ENCODE measurements around the gene SCD. TPM values are rescaled to one million over a fixed set of nuclear protein-coding genes. Genes with fewer than 3 reads are reported as not detected.

The SCD gene
- total and polyA plus RNA-seq, 2 donors (not counting 1 experiment from before 2014, with no cell fraction given) = 0.89 to 5.1 TPM

DNA sequence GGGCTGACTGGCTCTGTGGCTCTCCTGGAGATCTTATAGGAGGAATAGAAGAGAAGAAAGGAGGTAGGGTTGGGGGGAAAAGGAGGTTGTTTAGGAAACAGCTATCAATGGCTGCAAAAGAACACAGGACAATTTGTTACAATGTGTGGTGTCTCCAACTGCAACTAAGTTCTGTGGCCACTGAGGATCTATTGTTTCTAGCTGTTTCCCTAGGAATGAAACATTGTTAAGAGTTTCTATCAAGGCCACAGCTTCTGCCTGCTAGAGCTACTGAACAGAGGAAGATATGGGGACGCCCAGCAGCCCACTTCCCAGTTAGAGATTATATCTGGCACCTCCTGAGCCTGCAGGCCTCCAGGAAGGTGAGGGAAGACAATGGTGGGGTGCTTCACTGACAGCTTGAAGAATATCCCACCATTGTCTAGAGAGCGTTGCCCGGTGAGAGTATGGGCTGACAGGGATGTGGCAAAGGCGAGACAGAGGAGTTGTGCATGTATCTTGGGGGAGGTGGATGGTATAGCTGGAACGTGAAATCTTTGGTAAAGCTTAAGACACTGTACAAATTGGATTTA lies 4.0 kb downstream of the SCD start:
- POLR2A ChIA-PET = no interaction called here
- ATAC-seq (ENCODE audit: low read depth) (no peak), DNase-seq (no peak)
- CTCF ChIA-PET = interaction anchor here (0.6 to 1.6 kb wide), 3 partner anchors 12 to 17 kb away, joined by 3 to 6 read pairs (median 4); no protein-coding TSS in a partner anchor
- peaks cover 10 to 16% of the 10 kb centered on the region in 2 donors for H3K4me1 ChIP-seq (ENCODE audit: control insufficient read depth in 2 of 2, insufficient read depth in 2 of 2, low read length in 2 of 2)
- no peaks in the 10 kb centered on the region for H3K9me3 Mint-ChIP-seq (ENCODE audit: insufficient read depth)
- H3K4me1 Mint-ChIP-seq = peaks cover 15% of the 10 kb centered on the region
- H3K9me3 ChIP-seq (ENCODE audit: control extremely low read depth in 1 of 3, control insufficient read depth in 2 of 3, insufficient read depth in 1 of 3, low read length in 2 of 3) = no peaks in the 10 kb centered on the region
- H3K27ac Mint-ChIP-seq = no peak overlapping the region
- H3K27ac ChIP-seq (ENCODE audit: low read length in 2 of 2) = no peak overlapping the region
- intact Hi-C loops (cut with micrococcal nuclease) = no loop called here
- peaks cover 0 to 1% (median 0%) of the 10 kb centered on the region in 4 experiments for H3K27me3 ChIP-seq (replicated peaks in 1 of 4; ENCODE audit: control extremely low read depth in 1 of 4, control insufficient read depth in 3 of 4, insufficient read depth in 4 of 4, low read length in 3 of 4)
- no peaks in the 10 kb centered on the region for H4K20me1 ChIP-seq (ENCODE audit: control insufficient read depth, insufficient read depth, low read length, poor library complexity, severe bottlenecking)
- no peak for TF ChIP-seq EZH2 (IDR thresholded peaks at IDR 0.05; ENCODE audit: borderline replicate concordance, insufficient read depth, low read depth, low read length, poor library complexity, severe bottlenecking)
- TF ChIP-seq, protein P1, sequence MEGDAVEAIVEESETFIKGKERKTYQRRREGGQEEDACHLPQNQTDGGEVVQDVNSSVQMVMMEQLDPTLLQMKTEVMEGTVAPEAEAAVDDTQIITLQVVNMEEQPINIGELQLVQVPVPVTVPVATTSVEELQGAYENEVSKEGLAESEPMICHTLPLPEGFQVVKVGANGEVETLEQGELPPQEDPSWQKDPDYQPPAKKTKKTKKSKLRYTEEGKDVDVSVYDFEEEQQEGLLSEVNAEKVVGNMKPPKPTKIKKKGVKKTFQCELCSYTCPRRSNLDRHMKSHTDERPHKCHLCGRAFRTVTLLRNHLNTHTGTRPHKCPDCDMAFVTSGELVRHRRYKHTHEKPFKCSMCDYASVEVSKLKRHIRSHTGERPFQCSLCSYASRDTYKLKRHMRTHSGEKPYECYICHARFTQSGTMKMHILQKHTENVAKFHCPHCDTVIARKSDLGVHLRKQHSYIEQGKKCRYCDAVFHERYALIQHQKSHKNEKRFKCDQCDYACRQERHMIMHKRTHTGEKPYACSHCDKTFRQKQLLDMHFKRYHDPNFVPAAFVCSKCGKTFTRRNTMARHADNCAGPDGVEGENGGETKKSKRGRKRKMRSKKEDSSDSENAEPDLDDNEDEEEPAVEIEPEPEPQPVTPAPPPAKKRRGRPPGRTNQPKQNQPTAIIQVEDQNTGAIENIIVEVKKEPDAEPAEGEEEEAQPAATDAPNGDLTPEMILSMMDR (IDR thresholded peaks at IDR 0.05) = no peak
- H3K9ac ChIP-seq (ENCODE audit: low read length) = no peak overlapping the region
- no peak overlapping the region for H3K4me2 ChIP-seq (replicated peaks; ENCODE audit: low read depth, low read length, poor library complexity, severe bottlenecking)
- WGBS (ENCODE audit: insufficient coverage) = 91% methylated on average over 4 of the region's 5 CpGs
- peaks cover 0 to 2% of the 10 kb centered on the region in 2 experiments for H3K36me3 ChIP-seq (replicated peaks in 1 of 2; ENCODE audit: control extremely low read depth in 1 of 2, control insufficient read depth in 1 of 2, extremely low read depth in 1 of 2, insufficient read depth in 2 of 2, low read length in 1 of 2)
- no peak overlapping the region for H3K4me3 ChIP-seq (ENCODE audit: control extremely low read depth in 1 of 5, extremely low read depth in 1 of 5, insufficient read depth in 1 of 5, low read depth in 2 of 5, low read length in 4 of 5)
- no peak overlapping the region for H2AFZ ChIP-seq (ENCODE audit: insufficient read depth, low read depth, low read length, poor library complexity, severe bottlenecking)
- H3K4me3 Mint-ChIP-seq = no peak overlapping the region
- H3K27me3 Mint-ChIP-seq = no peaks in the 10 kb centered on the region
- H3K79me2 ChIP-seq (ENCODE audit: control insufficient read depth, insufficient read depth, low read length) = no peaks in the 10 kb centered on the region

DNA sequence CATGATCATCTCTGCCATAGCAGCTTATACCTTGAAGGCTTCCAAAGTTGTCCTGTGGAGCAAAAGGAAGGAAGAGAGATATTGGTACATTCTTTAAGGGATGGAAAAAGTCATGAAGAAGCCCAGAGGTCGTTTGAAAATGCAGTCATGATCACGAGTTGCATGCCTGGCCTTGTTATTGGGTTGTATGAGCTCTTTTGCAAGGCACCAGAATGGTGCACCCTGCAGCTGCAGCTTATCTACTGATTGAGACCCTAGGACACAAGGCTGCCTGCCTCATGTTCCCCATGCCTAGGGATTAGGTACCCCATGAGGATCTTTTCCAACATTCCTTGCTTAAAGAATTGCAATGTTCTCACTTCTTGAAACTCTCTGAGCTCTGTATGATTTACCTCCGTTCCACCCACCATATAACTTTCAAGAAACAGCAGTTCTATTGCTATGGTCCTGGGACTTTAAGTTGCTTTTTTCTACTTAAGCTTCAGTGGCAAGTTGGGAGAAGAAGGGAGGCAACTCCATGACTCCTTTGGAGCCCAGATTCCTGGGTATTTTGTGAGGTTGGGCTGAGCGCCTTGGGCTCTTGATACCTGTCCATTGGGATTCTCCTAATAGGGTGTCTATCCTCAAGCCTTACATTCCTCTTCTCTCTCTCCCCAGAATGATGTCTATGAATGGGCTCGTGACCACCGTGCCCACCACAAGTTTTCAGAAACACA lies 6.9 kb downstream of the SCD start:
- Histone ChIP-seq H3K4me1 (ENCODE audit: control insufficient read depth in 2 of 2, insufficient read depth in 2 of 2, low read length in 2 of 2) (no peaks in the 10 kb centered on the region), H3K27me3 (replicated peaks in 1 of 4; ENCODE audit: control extremely low read depth in 1 of 4, control insufficient read depth in 3 of 4, insufficient read depth in 4 of 4, low read length in 3 of 4) (no peaks in the 10 kb centered on the region), H3K9ac (ENCODE audit: low read length) (no peak overlapping the region), H3K79me2 (ENCODE audit: control insufficient read depth, insufficient read depth, low read length) (no peaks in the 10 kb centered on the region), H3K27ac (ENCODE audit: low read length in 2 of 2) (no peak overlapping the region), H3K4me2 (replicated peaks; ENCODE audit: low read depth, low read length, poor library complexity, severe bottlenecking) (no peak overlapping the region), H3K36me3 (replicated peaks in 1 of 2; ENCODE audit: control extremely low read depth in 1 of 2, control insufficient read depth in 1 of 2, extremely low read depth in 1 of 2, insufficient read depth in 2 of 2, low read length in 1 of 2) (peaks cover 3 to 4% of the 10 kb centered on the region in 2 experiments), H2AFZ (ENCODE audit: insufficient read depth, low read depth, low read length, poor library complexity, severe bottlenecking) (no peak overlapping the region), H3K4me3 (ENCODE audit: control extremely low read depth in 1 of 5, extremely low read depth in 1 of 5, insufficient read depth in 1 of 5, low read depth in 2 of 5, low read length in 4 of 5) (no peak overlapping the region), H3K9me3 (ENCODE audit: control extremely low read depth in 1 of 3, control insufficient read depth in 2 of 3, insufficient read depth in 1 of 3, low read length in 2 of 3) (no peaks in the 10 kb centered on the region), H4K20me1 (ENCODE audit: control insufficient read depth, insufficient read depth, low read length, poor library complexity, severe bottlenecking) (no peaks in the 10 kb centered on the region)
- DNase-seq = no peak
- Mint-ChIP-seq H3K9me3 (ENCODE audit: insufficient read depth) (no peaks in the 10 kb centered on the region), H3K4me1 (peaks cover 2% of the 10 kb centered on the region), H3K4me3 (no peak overlapping the region), H3K27ac (no peak overlapping the region), H3K27me3 (no peaks in the 10 kb centered on the region)
- CTCF ChIA-PET = no interaction called here
- POLR2A ChIA-PET = no interaction called here
- intact Hi-C loops (cut with micrococcal nuclease) = no loop called here
- WGBS (ENCODE audit: insufficient coverage) = 84% methylated on average over 4 of the region's 6 CpGs
- TF ChIP-seq, protein P1 (IDR thresholded peaks at IDR 0.05) = no peak
- no peak for TF ChIP-seq EZH2 (IDR thresholded peaks at IDR 0.05; ENCODE audit: borderline replicate concordance, insufficient read depth, low read depth, low read length, poor library complexity, severe bottlenecking)
- no peak for ATAC-seq (ENCODE audit: low read depth)

Data from B cell (primary cell).